H1 (cell line): ENCODE measurements around the gene ACMSD. TPM values are rescaled to one million over a fixed set of nuclear protein-coding genes. Genes with fewer than 3 reads are reported as not detected.

Source experiments
- ASH2L ChIP-seq: fragments of 200-600, 300-600 bp; sonication (generic); IDR thresholded peaks from one replicate; pipeline ENCODE4 v1.7.1; 2017; ENCODE audit warnings: low read length
- polyA plus RNA-seq, 7 experiments: library from polyadenylated mRNA; depleted of rRNA in 3 of 7; stranded (reverse) in 5 of 7; unstranded in 2 of 7; fragments of >200 nt in 5 of 7; fragments of 200-250 nt in 2 of 7; gene quantifications; 1 replicate in 5 of 7; 2 replicates in 1 of 7; 4 replicates in 1 of 7; pipeline versions ENCODE4 v1.2.1 to v1.2.3, GENCODE V29; 2011 to 2013; ENCODE audit warnings: missing spikeins in 2 of 7, mixed read lengths in 2 of 7
- total RNA-seq: library from RNA; stranded (reverse); fragmentation: NEBNext Ultra II Directional; extraction: Animal tissue kit (Norgen Biotek cat#: 25700); gene quantifications from 2 replicates; pipeline ENCODE4 v1.2.1, GENCODE V29; 2021
- TF ChIP-seq, protein P1 (sequence below): IDR thresholded peaks from 2 replicates; pipeline ENCODE4 v1.6.1; 2011; ENCODE audit warnings: low read length, improper control_type of control experiment

The ACMSD gene
- total and polyA plus RNA-seq, 2 of the 8 experiments (the other 6 are each of a cell fraction or from before 2014, with no cell fraction given) = not detected

- TF ChIP-seq ASH2L = no peak
- TF ChIP-seq, protein P1, sequence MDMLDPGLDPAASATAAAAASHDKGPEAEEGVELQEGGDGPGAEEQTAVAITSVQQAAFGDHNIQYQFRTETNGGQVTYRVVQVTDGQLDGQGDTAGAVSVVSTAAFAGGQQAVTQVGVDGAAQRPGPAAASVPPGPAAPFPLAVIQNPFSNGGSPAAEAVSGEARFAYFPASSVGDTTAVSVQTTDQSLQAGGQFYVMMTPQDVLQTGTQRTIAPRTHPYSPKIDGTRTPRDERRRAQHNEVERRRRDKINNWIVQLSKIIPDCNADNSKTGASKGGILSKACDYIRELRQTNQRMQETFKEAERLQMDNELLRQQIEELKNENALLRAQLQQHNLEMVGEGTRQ = no peak
Observed at GRCh38 chr2:134799936-134800335, 38.5 kb upstream of the ACMSD start (continued).
